NAMALWA (cell line): ENCODE results near the gene CHST11.

ENCODE experiments used
- DNase-seq: peaks from one replicate; pipeline ENCODE4 v3.0.0-alpha.2; 2015; ENCODE audit warnings: low spot score

CHST11 gene

GRCh38 chr12:104456417-104456949 is at the start of gene CHST11:
TSS of gene CHST11 (plus strand) at chr12:104456948.
- DNase-seq: peak; percentile 60

- DNase-seq: no peak
Observed at GRCh38 chr12:104407438-104407837, 49.3 kb upstream of the CHST11 start.

- no peak for DNase-seq
Observed at GRCh38 chr12:104407922-104408321, 48.8 kb upstream of the CHST11 start.

- DNase-seq: no peak
Observed at GRCh38 chr12:104410326-104410725, 46.4 kb upstream of the CHST11 start.

- DNase-seq: no peak
Observed at GRCh38 chr12:104410786-104411185, 46.0 kb upstream of the CHST11 start.

- no peak for DNase-seq
Observed at GRCh38 chr12:104411826-104412641, 44.7 kb upstream of the CHST11 start.

- DNase-seq: no peak
Observed at GRCh38 chr12:104412681-104413080, 44.1 kb upstream of the CHST11 start.

GRCh38 chr12:104413330-104413729 is 43.4 kb upstream of the CHST11 start:
- DNase-seq: no peak

- DNase-seq: no peak
Observed at GRCh38 chr12:104414581-104415341, 42.0 kb upstream of the CHST11 start.

- no peak for DNase-seq
Observed at GRCh38 chr12:104415342-104415980, 41.3 kb upstream of the CHST11 start.

GRCh38 chr12:104416136-104416535 is 40.6 kb upstream of the CHST11 start:
- DNase-seq: no peak

- no peak for DNase-seq
Observed at GRCh38 chr12:104416585-104416984, 40.2 kb upstream of the CHST11 start.

GRCh38 chr12:104419717-104420116 is 37.0 kb upstream of the CHST11 start:
- no peak for DNase-seq

- no peak for DNase-seq
Observed at GRCh38 chr12:104420868-104421267, 35.9 kb upstream of the CHST11 start.

- no peak for DNase-seq
Observed at GRCh38 chr12:104421343-104421742, 35.4 kb upstream of the CHST11 start.

GRCh38 chr12:104422441-104422840 is 34.3 kb upstream of the CHST11 start:
- no peak for DNase-seq

GRCh38 chr12:104423273-104423672 is 33.5 kb upstream of the CHST11 start:
- no peak for DNase-seq

GRCh38 chr12:104423809-104424208 is 32.9 kb upstream of the CHST11 start:
- no peak for DNase-seq

- DNase-seq: no peak
Observed at GRCh38 chr12:104424955-104425354, 31.8 kb upstream of the CHST11 start.

- DNase-seq: no peak
Observed at GRCh38 chr12:104425614-104426013, 31.1 kb upstream of the CHST11 start.

GRCh38 chr12:104426926-104427546 is 29.7 kb upstream of the CHST11 start:
- DNase-seq: no peak

- DNase-seq: no peak
Observed at GRCh38 chr12:104427547-104427938, 29.2 kb upstream of the CHST11 start.
